ACC112 (cell line): ENCODE data around the gene LRCOL1.

Experiments
- H2AFZ ChIP-seq: fragments of 200-600 bp; sonication (generic); one replicate; pipeline ENCODE4 v1.6.0; 2017; ENCODE audit warnings: antibody characterized with exemption, low read length; ENCODE audit not compliant: unreplicated experiment
- H3K27ac ChIP-seq: fragments of 200-600 bp; sonication (generic); 2 replicates; pipeline ENCODE4 v1.5.1; 2014; ENCODE audit warnings: low read depth, mild to moderate bottlenecking, antibody characterized with exemption, low read length, moderate library complexity
- H3K27me3 ChIP-seq: fragments of 200-600 bp; sonication (generic); 2 replicates; pipeline ENCODE4 v1.6.1; 2014; ENCODE audit warnings: mild to moderate bottlenecking, antibody characterized with exemption, low read length, moderate library complexity, mixed read lengths; ENCODE audit not compliant: insufficient read depth
- H3K36me3 ChIP-seq: fragments of 200-600 bp; sonication (generic); 2 replicates; pipeline ENCODE4 v1.6.1; 2016; ENCODE audit warnings: mild to moderate bottlenecking, antibody characterized with exemption, low read length, moderate library complexity, mixed read lengths; ENCODE audit not compliant: insufficient read depth
- H3K4me1 ChIP-seq: fragments of 200-600 bp; sonication (generic); one replicate; pipeline ENCODE4 v1.6.1; 2016; ENCODE audit warnings: low read length, mixed read lengths; ENCODE audit not compliant: insufficient read depth, unreplicated experiment, control insufficient read depth
- H3K4me3 ChIP-seq: fragments of 200-600 bp; sonication (generic); 2 replicates; pipeline ENCODE4 v1.5.1; 2014; ENCODE audit warnings: mild to moderate bottlenecking, low read depth, low read length
- H3K79me2 ChIP-seq: fragments of 200-600 bp; sonication (generic); one replicate; pipeline ENCODE4 v1.6.0; 2016; ENCODE audit warnings: low read length; ENCODE audit not compliant: control insufficient read depth, unreplicated experiment, insufficient read depth

LRCOL1 gene

DNA sequence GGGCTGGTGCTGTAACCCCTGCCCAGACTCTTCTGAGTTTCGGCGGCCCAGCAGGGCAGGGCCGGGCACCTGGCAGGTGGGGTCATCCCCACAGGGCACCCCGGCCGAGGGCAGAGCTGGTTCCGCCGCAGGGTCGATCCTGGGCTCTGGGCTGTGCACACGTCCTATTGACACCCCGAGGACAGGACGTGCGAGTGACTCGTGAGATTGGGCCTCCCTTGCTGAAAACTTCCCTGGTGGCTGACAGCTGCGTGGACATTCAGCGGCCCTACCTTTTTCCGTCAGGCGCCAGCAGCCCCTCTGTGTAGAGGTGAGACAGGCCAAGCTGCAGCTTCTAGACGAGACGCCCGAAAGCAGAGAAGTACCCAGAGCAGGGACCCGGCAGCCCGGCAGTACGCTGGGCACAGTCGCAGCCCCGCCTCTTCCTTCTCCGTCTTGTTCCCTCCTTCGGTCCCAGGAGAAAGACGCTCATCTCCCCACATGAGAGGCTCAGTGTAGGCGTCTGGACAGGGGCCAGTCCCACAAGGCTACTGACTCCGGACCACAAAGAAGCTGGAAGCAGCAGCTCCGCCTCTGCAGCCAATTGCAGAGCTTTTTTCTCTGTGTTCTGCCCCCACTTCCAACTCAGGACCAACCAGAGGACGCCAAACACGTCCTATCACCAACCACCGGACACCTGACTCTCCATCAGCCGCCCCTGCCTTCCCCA lies at the start of gene LRCOL1:
TSS of gene LRCOL1 (minus strand) at position 532 of the 709 bp plus-strand sequence. CDS start 4,331 bp downstream, outside the sequence.
- Histone ChIP-seq H3K27ac (no peak within 1 kb of the TSS), H3K4me3 (peak within 1 kb of the TSS; percentile 45), H3K79me2 (no peaks in the 10 kb centered on the region), H2AFZ (peak within 1 kb of the TSS; percentile 21), H3K36me3 (no peaks in the 10 kb centered on the region), H3K27me3 (peaks cover 22% of the 10 kb centered on the region), H3K4me1 (peaks cover 3% of the 10 kb centered on the region)

DNA sequence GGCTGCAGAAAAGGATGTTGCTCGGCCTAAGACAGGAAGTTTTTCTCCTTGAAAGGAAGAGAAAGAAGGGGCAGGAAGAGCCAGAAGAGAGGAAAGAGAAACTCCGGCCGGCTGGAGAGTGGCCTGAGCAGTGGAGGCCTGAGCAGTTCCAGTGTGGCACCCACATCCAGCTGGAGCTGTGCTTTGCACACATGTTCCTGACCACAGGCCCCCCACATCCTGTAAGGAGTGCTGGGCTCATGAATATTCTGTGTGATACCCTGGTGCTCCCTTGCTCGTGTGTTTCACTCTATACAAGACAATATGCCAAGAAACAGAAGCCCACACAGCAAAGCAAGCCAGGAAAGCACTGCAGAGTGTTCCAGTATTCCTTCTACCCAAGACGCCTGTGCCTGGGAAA lies 49.7 kb upstream of the LRCOL1 start:
- H3K4me1 ChIP-seq, result no peaks in the 10 kb centered on the region

DNA sequence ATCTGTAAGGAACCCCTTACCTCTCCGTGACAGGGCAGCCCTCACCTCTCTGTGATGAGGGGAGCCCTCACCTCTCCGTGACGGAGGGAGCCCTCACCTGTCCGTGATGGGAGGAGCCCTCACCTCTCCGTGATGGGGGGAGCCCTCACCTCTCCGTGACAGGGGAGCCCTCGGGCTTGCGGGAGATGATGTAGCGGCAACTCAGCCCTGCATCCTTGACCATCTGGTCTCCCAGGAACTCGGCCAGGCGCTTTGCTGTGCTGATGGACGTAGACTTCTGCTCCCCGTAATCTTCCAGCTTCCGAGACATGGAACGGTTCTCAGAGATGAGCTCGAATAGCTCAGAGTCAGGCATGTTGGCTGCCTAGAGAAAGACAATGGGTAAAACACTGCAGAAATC lies 48.8 kb upstream of the LRCOL1 start:
- Histone ChIP-seq H3K79me2 (no peaks in the 10 kb centered on the region), H2AFZ (no peak overlapping the region), H3K27ac (no peak overlapping the region), H3K27me3 (no peaks in the 10 kb centered on the region), H3K4me3 (no peak overlapping the region), H3K4me1 (no peaks in the 10 kb centered on the region), H3K36me3 (peaks cover 40% of the 10 kb centered on the region)

More for the DNA sequence above, 49.7 kb upstream of the LRCOL1 start:
- no peaks in the 10 kb centered on the region for H3K79me2 ChIP-seq
- H3K27me3 ChIP-seq, result no peaks in the 10 kb centered on the region
- no peak overlapping the region for H3K4me3 ChIP-seq
- H3K27ac ChIP-seq, result no peak overlapping the region
- H3K36me3 ChIP-seq, result peaks cover 39% of the 10 kb centered on the region
- H2AFZ ChIP-seq, result no peak overlapping the region

- H2AFZ ChIP-seq, result no peak overlapping the region
- no peaks in the 10 kb centered on the region for H3K79me2 ChIP-seq
- H3K27ac ChIP-seq, result no peak overlapping the region
- H3K4me3 ChIP-seq, result no peak overlapping the region
- H3K27me3 ChIP-seq, result no peaks in the 10 kb centered on the region
- peaks cover 48% of the 10 kb centered on the region for H3K36me3 ChIP-seq
- no peaks in the 10 kb centered on the region for H3K4me1 ChIP-seq
These were observed 47.9 kb upstream of the LRCOL1 start for GRCh38 chr12:132658149-132658894.

DNA sequence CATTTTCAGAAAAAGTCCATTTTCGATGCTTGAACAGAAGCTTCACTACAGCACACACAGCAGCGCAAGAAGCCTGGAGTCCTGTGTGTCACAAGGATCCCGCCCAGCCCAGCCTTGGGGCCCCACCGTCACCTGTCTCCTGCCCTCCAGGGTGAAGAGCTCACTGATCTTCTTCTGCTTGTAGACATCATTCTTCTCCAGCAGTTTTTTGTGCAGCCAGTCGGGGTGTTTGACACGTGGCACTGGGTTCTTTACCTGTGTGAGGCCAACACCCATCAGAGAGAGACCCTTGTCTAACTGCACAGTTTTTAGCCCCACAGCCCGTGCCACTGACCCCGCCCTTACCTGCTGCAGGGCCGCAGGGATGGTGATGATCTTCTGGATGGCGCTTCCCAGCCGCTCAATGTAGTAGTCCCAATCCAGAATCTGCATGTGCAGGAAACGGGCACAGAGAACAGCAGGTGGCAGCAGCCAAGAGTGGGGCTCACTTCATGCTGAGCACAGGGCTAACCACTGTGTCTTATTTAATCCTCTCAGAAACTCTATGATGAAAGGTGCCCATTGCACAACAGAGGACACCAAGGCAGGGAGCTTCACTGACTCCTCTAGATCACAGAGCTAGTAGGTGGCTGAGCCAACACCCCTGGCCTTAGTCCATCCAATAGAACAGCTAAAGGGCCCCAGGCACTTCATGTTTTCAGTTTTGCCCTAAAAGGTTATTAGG lies 46.8 kb upstream of the LRCOL1 start:
- Histone ChIP-seq H2AFZ (no peak overlapping the region), H3K4me3 (no peak overlapping the region), H3K27ac (no peak overlapping the region), H3K4me1 (no peaks in the 10 kb centered on the region), H3K79me2 (no peaks in the 10 kb centered on the region), H3K27me3 (no peaks in the 10 kb centered on the region), H3K36me3 (peaks cover 46% of the 10 kb centered on the region)

DNA sequence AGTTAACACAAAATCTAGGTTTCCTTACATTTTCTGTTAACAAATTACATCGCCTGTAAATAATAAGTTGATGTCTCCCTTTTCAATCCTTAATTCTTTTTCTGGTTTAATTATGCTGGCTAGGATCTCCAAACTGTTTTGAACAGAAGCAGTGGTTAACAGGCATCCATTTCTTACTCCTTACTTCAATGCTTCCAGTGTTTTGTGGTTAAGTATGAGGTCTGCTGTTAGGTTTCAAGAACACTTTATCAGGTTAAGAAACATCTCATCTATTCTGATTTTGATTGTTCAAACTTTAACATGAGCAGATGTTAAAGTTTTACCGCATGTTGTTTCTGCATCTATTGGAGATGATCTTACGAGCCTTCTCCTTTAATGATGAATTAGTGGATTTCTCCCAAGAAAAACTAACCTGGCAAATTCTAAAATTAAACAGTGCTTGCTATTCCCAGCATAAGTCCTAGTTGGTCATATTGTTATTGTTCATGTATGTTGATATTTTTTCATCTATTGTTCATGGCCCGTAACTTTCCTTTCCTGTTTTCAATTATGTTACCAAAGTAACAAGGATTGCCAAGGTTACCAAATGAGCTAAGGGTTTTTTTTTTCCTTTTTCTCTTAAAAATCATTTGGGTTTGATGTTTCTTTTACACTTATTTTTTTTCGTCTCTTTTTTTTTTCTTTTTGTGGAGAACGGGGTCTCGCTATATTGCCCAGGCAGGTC lies 43.3 kb upstream of the LRCOL1 start:
- H2AFZ ChIP-seq, result no peak overlapping the region
- H3K27ac ChIP-seq, result no peak overlapping the region
- no peak overlapping the region for H3K4me3 ChIP-seq
- no peaks in the 10 kb centered on the region for H3K4me1 ChIP-seq
- H3K79me2 ChIP-seq, result no peaks in the 10 kb centered on the region
- H3K36me3 ChIP-seq, result peaks cover 42% of the 10 kb centered on the region
- H3K27me3 ChIP-seq, result no peaks in the 10 kb centered on the region

DNA sequence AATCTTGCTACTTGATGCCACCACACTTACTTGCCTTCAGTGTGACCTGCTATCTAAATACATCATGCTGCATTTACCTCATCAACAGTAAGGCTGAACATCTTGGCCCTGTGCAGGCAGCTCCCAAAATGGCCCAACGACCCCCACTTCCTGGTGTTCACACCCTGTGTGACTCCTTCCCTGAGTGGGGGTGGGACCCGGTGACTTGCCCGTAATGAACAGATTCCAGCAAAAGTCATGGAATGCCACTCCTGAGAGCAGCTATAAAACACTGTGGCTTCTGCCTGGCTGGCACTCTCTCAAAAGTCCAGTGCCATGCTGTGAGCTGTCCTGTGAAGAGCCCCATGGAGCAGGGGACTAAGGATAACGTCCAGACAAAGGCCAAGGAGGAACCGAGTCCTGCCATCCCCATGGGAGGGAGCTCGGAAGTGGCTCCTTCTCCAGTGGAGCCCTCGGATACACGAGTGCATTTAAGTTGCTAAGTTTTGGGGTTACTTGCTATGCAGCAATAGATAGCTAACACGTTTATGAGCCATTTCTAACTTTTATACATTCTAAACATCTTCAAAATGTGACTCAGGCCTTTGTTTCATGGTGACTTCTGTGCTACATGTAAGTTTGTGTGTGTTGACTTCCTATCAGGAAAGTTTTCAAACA lies 41.2 kb upstream of the LRCOL1 start:
- Histone ChIP-seq H3K79me2 (no peaks in the 10 kb centered on the region), H2AFZ (no peak overlapping the region), H3K27me3 (no peaks in the 10 kb centered on the region), H3K36me3 (peaks cover 40% of the 10 kb centered on the region), H3K4me3 (no peak overlapping the region), H3K4me1 (no peaks in the 10 kb centered on the region), H3K27ac (no peak overlapping the region)

- Histone ChIP-seq H3K4me3 (no peak overlapping the region), H3K27me3 (no peaks in the 10 kb centered on the region), H3K36me3 (peaks cover 36% of the 10 kb centered on the region; the same call in 1 of the 2 replicates), H3K4me1 (no peaks in the 10 kb centered on the region), H3K79me2 (no peaks in the 10 kb centered on the region), H3K27ac (no peak overlapping the region), H2AFZ (no peak overlapping the region)
These were observed 39.0 kb upstream of the LRCOL1 start for GRCh38 chr12:132649226-132649945.

GRCh38 chr12:132648616-132649225 lies 38.3 kb upstream of the LRCOL1 start:
- H3K4me3 ChIP-seq, result no peak overlapping the region
- no peaks in the 10 kb centered on the region for H3K4me1 ChIP-seq
- no peak overlapping the region for H3K27ac ChIP-seq
- H3K79me2 ChIP-seq, result no peaks in the 10 kb centered on the region
- peaks cover 32% of the 10 kb centered on the region; the same call in 1 of the 2 replicates for H3K36me3 ChIP-seq
- no peak overlapping the region for H2AFZ ChIP-seq
- no peaks in the 10 kb centered on the region for H3K27me3 ChIP-seq
